H1 (cell line): ENCODE data around the gene PIGC. TPM values are rescaled to one million over a fixed set of nuclear protein-coding genes. Genes with fewer than 3 reads are reported as not detected.

Experiments used
- CBX8 ChIP-seq: fragments of 300-800, 300-1000 bp; sonication (generic); IDR thresholded peaks from 2 replicates; pipeline ENCODE4 v1.7.1; 2016; ENCODE audit warnings: low read depth, low read length, borderline replicate concordance
- GABPA ChIP-seq: IDR thresholded peaks from 2 replicates; pipeline ENCODE4 v1.6.1; 2011; ENCODE audit warnings: mild to moderate bottlenecking, low read length, moderate library complexity, borderline replicate concordance; ENCODE audit not compliant: insufficient read depth
- KDM5A ChIP-seq: fragments of 200-600 bp; IDR thresholded peaks from 2 replicates; pipeline ENCODE4 v1.7.1; 2012; ENCODE audit warnings: mild to moderate bottlenecking, low read length, inconsistent platforms, mixed read lengths
- RNF2 ChIP-seq: fragments of 200-900, 300-1000 bp; sonication (generic); IDR thresholded peaks from 2 replicates; pipeline ENCODE4 v1.7.1; 2016; ENCODE audit warnings: borderline replicate concordance, low read depth, mild to moderate bottlenecking, antibody characterized with exemption, low read length; ENCODE audit not compliant: poor library complexity, severe bottlenecking; ENCODE audit errors: missing control alignments
- polyA plus RNA-seq, 7 experiments: library from polyadenylated mRNA; depleted of rRNA in 3 of 7; stranded (reverse) in 5 of 7; unstranded in 2 of 7; fragments of >200 nt in 5 of 7; fragments of 200-250 nt in 2 of 7; gene quantifications; 1 replicate in 5 of 7; 2 replicates in 1 of 7; 4 replicates in 1 of 7; pipeline versions ENCODE4 v1.2.1 to v1.2.3, GENCODE V29; 2011 to 2013; ENCODE audit warnings: missing spikeins in 2 of 7, mixed read lengths in 2 of 7
- total RNA-seq: library from RNA; stranded (reverse); fragmentation: NEBNext Ultra II Directional; extraction: Animal tissue kit (Norgen Biotek cat#: 25700); gene quantifications from 2 replicates; pipeline ENCODE4 v1.2.1, GENCODE V29; 2021

PIGC gene
- total and polyA plus RNA-seq, 2 of the 8 experiments (the other 6 are each of a cell fraction or from before 2014, with no cell fraction given) = 21.0 to 39.3 TPM

DNA sequence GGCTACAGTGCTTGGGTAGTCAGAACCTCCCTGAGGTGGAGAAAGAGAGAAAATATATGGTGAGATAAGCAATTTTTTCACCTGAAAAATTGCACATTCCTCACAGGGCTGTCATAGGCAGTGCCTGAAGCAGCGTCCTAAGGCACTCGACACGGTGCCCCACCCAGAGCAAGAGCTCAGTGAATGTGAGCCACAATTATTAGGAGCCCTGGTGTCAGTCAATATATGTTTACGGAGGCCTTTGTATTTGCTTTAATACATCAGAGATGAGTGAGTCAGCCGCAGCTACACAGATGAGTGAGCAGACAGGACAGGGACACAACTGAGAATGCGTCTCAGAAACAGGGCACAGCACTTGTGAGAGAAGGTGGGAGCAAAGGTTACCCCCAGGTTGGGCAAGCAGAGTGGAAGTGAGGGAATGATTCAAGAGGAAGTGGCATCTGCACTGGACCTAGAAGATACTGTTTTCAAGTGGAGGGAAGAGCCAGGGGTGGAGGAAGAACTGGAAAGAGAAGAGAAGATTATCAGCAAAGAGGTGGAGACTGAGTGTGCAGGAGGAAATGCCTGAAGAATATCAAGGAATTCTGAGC, 5.2 kb upstream of the PIGC start (continued):
- TF ChIP-seq GABPA (no peak), RNF2 (no peak), KDM5A (no peak), CBX8 (no peak)
